HL-60 (cell line): ENCODE data around the gene TRIM67.

Experiments
- DNase-seq, 2 experiments: peaks; one replicate each; pipeline ENCODE4 v3.0.0-alpha.2; 2010 to 2020; ENCODE audit warnings: low read depth in 1 of 2, low spot score in 1 of 2
- H3K27ac ChIP-seq: fragments of 250-450 bp; sonication (Bioruptor Pico); replicated peaks from 2 replicates; pipeline ENCODE4 v1.5.1; 2020; ENCODE audit warnings: mild to moderate bottlenecking, moderate library complexity
- H3K27me3 ChIP-seq: fragments of 250-450 bp; sonication (Bioruptor Pico); 2 replicates; pipeline ENCODE4 v1.5.1; 2021; ENCODE audit warnings: mild to moderate bottlenecking, moderate library complexity; ENCODE audit not compliant: insufficient read depth, poor library complexity, severe bottlenecking
- H3K4me3 ChIP-seq: replicated peaks from 2 replicates; pipeline ENCODE4 v1.5.1; 2011; ENCODE audit warnings: mild to moderate bottlenecking, control low read depth, low read length; ENCODE audit not compliant: insufficient read depth
- GABPA ChIP-seq: IDR thresholded peaks from 2 replicates; pipeline ENCODE4 v1.6.1; 2012; ENCODE audit warnings: low read depth
- POLR2AphosphoS5 ChIP-seq: IDR thresholded peaks from 2 replicates; pipeline ENCODE4 v1.6.1; 2012; ENCODE audit warnings: low read depth
- SPI1 ChIP-seq: IDR thresholded peaks from 2 replicates; pipeline ENCODE4 v1.6.1; 2012; ENCODE audit warnings: low read depth, mild to moderate bottlenecking, borderline replicate concordance
- TF ChIP-seq, protein P1 (sequence below): IDR thresholded peaks from one replicate; pipeline ENCODE4 v1.5.1; 2011; ENCODE audit warnings: low read length, control low read depth, inconsistent platforms; ENCODE audit not compliant: insufficient read depth
- TF ChIP-seq, protein P2 (sequence below): IDR thresholded peaks from 2 replicates; pipeline ENCODE4 v1.6.1; 2012; ENCODE audit warnings: low read depth; ENCODE audit not compliant: insufficient replicate concordance

Gene TRIM67

DNA sequence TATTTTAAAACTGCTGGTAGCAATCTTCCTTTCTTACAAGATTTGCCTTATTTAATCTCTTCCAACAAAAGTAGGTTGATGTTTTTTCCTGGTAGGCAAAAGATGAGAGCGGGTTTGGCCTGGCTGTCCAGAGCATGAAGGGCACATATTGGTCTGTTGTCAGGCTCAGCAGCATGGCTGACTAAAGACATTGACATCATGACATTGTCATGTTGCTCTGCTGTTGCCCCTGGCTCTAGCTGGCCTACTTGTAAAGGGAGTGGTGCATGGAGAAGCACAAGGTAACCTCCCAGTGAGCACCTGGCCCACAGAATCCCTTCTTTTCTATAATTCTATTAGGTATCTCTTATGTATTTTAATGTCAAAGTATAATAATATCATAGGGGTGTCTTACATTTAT, 102.8 kb downstream of the TRIM67 start:
- TF ChIP-seq GABPA: no peak
- TF ChIP-seq, protein P1, sequence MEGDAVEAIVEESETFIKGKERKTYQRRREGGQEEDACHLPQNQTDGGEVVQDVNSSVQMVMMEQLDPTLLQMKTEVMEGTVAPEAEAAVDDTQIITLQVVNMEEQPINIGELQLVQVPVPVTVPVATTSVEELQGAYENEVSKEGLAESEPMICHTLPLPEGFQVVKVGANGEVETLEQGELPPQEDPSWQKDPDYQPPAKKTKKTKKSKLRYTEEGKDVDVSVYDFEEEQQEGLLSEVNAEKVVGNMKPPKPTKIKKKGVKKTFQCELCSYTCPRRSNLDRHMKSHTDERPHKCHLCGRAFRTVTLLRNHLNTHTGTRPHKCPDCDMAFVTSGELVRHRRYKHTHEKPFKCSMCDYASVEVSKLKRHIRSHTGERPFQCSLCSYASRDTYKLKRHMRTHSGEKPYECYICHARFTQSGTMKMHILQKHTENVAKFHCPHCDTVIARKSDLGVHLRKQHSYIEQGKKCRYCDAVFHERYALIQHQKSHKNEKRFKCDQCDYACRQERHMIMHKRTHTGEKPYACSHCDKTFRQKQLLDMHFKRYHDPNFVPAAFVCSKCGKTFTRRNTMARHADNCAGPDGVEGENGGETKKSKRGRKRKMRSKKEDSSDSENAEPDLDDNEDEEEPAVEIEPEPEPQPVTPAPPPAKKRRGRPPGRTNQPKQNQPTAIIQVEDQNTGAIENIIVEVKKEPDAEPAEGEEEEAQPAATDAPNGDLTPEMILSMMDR: no peak
- TF ChIP-seq POLR2AphosphoS5: no peak
- TF ChIP-seq, protein P2, sequence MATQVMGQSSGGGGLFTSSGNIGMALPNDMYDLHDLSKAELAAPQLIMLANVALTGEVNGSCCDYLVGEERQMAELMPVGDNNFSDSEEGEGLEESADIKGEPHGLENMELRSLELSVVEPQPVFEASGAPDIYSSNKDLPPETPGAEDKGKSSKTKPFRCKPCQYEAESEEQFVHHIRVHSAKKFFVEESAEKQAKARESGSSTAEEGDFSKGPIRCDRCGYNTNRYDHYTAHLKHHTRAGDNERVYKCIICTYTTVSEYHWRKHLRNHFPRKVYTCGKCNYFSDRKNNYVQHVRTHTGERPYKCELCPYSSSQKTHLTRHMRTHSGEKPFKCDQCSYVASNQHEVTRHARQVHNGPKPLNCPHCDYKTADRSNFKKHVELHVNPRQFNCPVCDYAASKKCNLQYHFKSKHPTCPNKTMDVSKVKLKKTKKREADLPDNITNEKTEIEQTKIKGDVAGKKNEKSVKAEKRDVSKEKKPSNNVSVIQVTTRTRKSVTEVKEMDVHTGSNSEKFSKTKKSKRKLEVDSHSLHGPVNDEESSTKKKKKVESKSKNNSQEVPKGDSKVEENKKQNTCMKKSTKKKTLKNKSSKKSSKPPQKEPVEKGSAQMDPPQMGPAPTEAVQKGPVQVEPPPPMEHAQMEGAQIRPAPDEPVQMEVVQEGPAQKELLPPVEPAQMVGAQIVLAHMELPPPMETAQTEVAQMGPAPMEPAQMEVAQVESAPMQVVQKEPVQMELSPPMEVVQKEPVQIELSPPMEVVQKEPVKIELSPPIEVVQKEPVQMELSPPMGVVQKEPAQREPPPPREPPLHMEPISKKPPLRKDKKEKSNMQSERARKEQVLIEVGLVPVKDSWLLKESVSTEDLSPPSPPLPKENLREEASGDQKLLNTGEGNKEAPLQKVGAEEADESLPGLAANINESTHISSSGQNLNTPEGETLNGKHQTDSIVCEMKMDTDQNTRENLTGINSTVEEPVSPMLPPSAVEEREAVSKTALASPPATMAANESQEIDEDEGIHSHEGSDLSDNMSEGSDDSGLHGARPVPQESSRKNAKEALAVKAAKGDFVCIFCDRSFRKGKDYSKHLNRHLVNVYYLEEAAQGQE: no peak
- no peak for TF ChIP-seq SPI1
- H3K27ac ChIP-seq: no peak overlapping the region
- H3K27me3 ChIP-seq: no peaks in the 10 kb centered on the region
- no peak overlapping the region for H3K4me3 ChIP-seq
- DNase-seq: no peak

DNA sequence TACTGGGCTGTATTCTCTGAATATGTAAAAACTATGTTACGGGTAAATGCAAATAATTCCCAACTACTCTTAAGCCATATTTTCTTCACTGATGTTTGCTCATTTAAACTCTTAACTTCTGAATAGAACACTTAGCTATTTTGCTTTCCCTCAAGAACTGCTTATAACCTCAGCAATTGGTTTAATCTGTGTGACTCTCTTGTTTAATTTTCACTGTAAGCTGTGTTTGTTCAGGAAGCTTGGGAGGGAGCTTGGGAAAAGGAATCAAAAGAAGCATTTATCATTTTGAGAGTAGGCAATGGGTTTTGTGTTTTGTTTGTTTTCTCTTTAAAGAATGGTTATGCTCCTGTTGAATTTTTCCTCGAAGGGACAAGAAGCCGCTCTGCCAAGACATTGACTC, 103.5 kb downstream of the TRIM67 start:
- Histone ChIP-seq H3K27ac (no peak overlapping the region), H3K4me3 (no peak overlapping the region), H3K27me3 (no peaks in the 10 kb centered on the region)
- TF ChIP-seq GABPA (no peak), POLR2AphosphoS5 (no peak), SPI1 (no peak)
- TF ChIP-seq, protein P1: no peak
- TF ChIP-seq, protein P2: no peak
- no peak for DNase-seq

DNA sequence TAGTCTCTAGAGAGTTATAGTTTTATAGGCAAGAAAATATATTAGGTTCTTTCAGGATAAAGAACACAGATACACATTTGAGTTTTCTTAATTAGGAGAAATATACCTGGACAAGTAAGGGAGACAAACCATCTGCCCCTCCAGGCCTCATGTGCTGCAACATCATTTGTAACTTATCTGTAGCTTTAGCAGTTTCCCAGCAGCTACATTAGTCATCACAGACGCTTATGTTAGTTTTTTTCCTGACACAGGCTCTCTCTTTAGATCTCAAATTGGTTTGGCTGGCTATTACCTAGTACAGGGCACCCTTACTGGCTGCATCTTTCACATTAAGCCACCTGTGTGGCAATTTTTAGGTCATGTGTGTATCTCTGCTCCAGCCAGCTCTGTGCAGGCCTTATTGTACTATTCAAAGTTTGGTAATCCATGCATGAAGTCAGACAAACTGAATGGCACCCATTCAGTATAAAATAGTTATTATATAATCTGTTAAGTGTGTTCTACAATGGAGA, 105.0 kb downstream of the TRIM67 start:
- TF ChIP-seq POLR2AphosphoS5: no peak
- TF ChIP-seq SPI1: no peak
- TF ChIP-seq, protein P2: no peak
- TF ChIP-seq GABPA: no peak
- TF ChIP-seq, protein P1: no peak
- Histone ChIP-seq H3K27me3 (no peaks in the 10 kb centered on the region), H3K4me3 (no peak overlapping the region), H3K27ac (no peak overlapping the region)
- no peak for DNase-seq
